Activated CD4-positive, alpha-beta T cell treated with anti-CD3 and anti-CD28 coated beads for 36 hours (primary cell): Measurements from ENCODE around the gene FAM200C. TPM values are rescaled to one million over a fixed set of nuclear protein-coding genes. Genes with fewer than 3 reads are reported as not detected.

Experiments
- total RNA-seq, 2 experiments: library from RNA; stranded (reverse); gene quantifications; one replicate each; pipeline ENCODE4 v1.2.3, GENCODE V29; 2021

Gene FAM200C
- total RNA-seq, 2 experiments from 2014 or later = 0.91 to 1.3 TPM

Other genes with a start within 250 kb of the FAM200C start
- gene FABP6, start 170.5 kb downstream of the FAM200C start, total RNA-seq = not detected
- gene CCNJL, start 87.5 kb downstream of the FAM200C start, total RNA-seq = not detected
- not detected for gene C1QTNF2, start 29.4 kb downstream of the FAM200C start, total RNA-seq
- 10 to 100 TPM; 41.1 to 53.0 TPM for gene SLU7, start 19.0 kb upstream of the FAM200C start, total RNA-seq
- gene PTTG1, start 21.8 kb upstream of the FAM200C start, total RNA-seq = 100 to 1,000 TPM; 169 to 212 TPM